CD14-positive monocyte (primary cell): Measurements from ENCODE around the gene FOXI3. TPM values are rescaled to one million over a fixed set of nuclear protein-coding genes. Genes with fewer than 3 reads are reported as not detected.
A peak's percentile ranks its signal among the peaks of the same experiment; 100 is the strongest.

ENCODE experiments used
- DNase-seq, 3 donors: peaks; one replicate each; pipeline ENCODE4 v3.0.0-alpha.2; 2011 to 2022
- H2AFZ ChIP-seq: 2 replicates; pipeline ENCODE4 v1.6.0; 2012; ENCODE audit warnings: mild to moderate bottlenecking, low read depth, low read length, inconsistent platforms; ENCODE audit not compliant: insufficient read depth, poor library complexity, severe bottlenecking
- H3K27ac ChIP-seq, 2 donors: 1 replicate in 1 of 2; 2 replicates in 1 of 2; pipeline ENCODE4 v1.5.1; 2012 to 2013; ENCODE audit warnings: low read length in 2 of 2, control low read depth in 1 of 2, inconsistent platforms in 1 of 2, low read depth in 1 of 2, mild to moderate bottlenecking in 1 of 2
- H3K27me3 ChIP-seq, 2 donors: one replicate each; pipeline versions ENCODE4 v1.6.0 to v1.6.1; 2011 to 2013; ENCODE audit warnings: low read length in 2 of 2; ENCODE audit not compliant: control insufficient read depth in 2 of 2, insufficient read depth in 2 of 2
- H3K36me3 ChIP-seq, 2 donors: replicated peaks in 1 of 2; 1 replicate in 1 of 2; 2 replicates in 1 of 2; pipeline versions ENCODE4 v1.5.1 to v1.6.1; 2012 to 2013; ENCODE audit warnings: low read length in 2 of 2, control low read depth in 1 of 2, inconsistent platforms in 1 of 2, mild to moderate bottlenecking in 1 of 2; ENCODE audit not compliant: insufficient read depth in 2 of 2, control insufficient read depth in 1 of 2
- H3K4me1 ChIP-seq, 2 donors: 1 replicate in 1 of 2; 2 replicates in 1 of 2; pipeline versions ENCODE4 v1.5.1 to v1.6.1; 2012 to 2013; ENCODE audit warnings: low read length in 2 of 2, control low read depth in 1 of 2, inconsistent platforms in 1 of 2, mild to moderate bottlenecking in 1 of 2, moderate library complexity in 1 of 2; ENCODE audit not compliant: insufficient read depth in 2 of 2, control insufficient read depth in 1 of 2
- H3K4me2 ChIP-seq: replicated peaks from 2 replicates; pipeline ENCODE3; 2012; ENCODE audit warnings: low read length, moderate library complexity, mild to moderate bottlenecking; ENCODE audit not compliant: poor library complexity, severe bottlenecking; ENCODE audit errors: extremely low read depth
- H3K4me3 ChIP-seq, 3 experiments: fragments of 200-600 bp in 1 of 3; sonication (generic) in 1 of 3; replicated peaks in 1 of 3; 1 replicate in 2 of 3; 2 replicates in 1 of 3; pipeline ENCODE4 v1.5.1; 2011 to 2013; ENCODE audit warnings: low read length in 3 of 3, mild to moderate bottlenecking in 3 of 3, control low read depth in 2 of 3, low read depth in 2 of 3, inconsistent platforms in 1 of 3, moderate library complexity in 1 of 3
- H3K79me2 ChIP-seq: 2 replicates; pipeline ENCODE4 v1.6.0; 2012; ENCODE audit warnings: mild to moderate bottlenecking, control low read depth, inconsistent platforms, low read length, moderate library complexity; ENCODE audit not compliant: insufficient read depth
- H3K9ac ChIP-seq: 2 replicates; pipeline ENCODE4 v1.6.0; 2017; ENCODE audit warnings: low read length, mild to moderate bottlenecking; ENCODE audit not compliant: insufficient read depth, poor library complexity, severe bottlenecking
- H3K9me3 ChIP-seq, 2 donors: replicated peaks in 1 of 2; 1 replicate in 1 of 2; 2 replicates in 1 of 2; pipeline versions ENCODE4 v1.5.1 to v1.6.1; 2012 to 2013; ENCODE audit warnings: low read length in 2 of 2, control low read depth in 1 of 2; ENCODE audit not compliant: control insufficient read depth in 1 of 2, insufficient read depth in 1 of 2
- H4K20me1 ChIP-seq: 2 replicates; pipeline ENCODE4 v1.6.0; 2012; ENCODE audit warnings: mild to moderate bottlenecking, low read length, control low read depth, moderate library complexity; ENCODE audit not compliant: insufficient read depth
- H3K27ac Mint-ChIP-seq, 7 donors: one replicate each; pipeline ENCODE4 v1.8.0; 2020; ENCODE audit warnings: mild to moderate bottlenecking in 7 of 7, mixed read lengths in 7 of 7, moderate library complexity in 6 of 7, inconsistent platforms in 2 of 7
- H3K27me3 Mint-ChIP-seq, 3 donors: one replicate each; pipeline ENCODE4 v1.8.0; 2021 to 2022; ENCODE audit warnings: low read depth in 3 of 3, mild to moderate bottlenecking in 3 of 3, mixed read lengths in 3 of 3, moderate library complexity in 3 of 3, inconsistent platforms in 1 of 3
- H3K36me3 Mint-ChIP-seq, 2 donors: one replicate each; pipeline ENCODE4 v1.8.0; 2020; ENCODE audit warnings: mixed read lengths in 2 of 2, inconsistent platforms in 1 of 2, mild to moderate bottlenecking in 1 of 2
- H3K4me1 Mint-ChIP-seq: one replicate; pipeline ENCODE4 v1.8.0; 2020; ENCODE audit warnings: mild to moderate bottlenecking, mixed read lengths
- H3K4me3 Mint-ChIP-seq, 2 donors: one replicate each; pipeline ENCODE4 v1.8.0; 2020; ENCODE audit warnings: mild to moderate bottlenecking in 2 of 2, mixed read lengths in 2 of 2, moderate library complexity in 1 of 2
- H3K9me3 Mint-ChIP-seq, 7 donors: one replicate each; pipeline ENCODE4 v1.8.0; 2020 to 2022; ENCODE audit warnings: mixed read lengths in 7 of 7, mild to moderate bottlenecking in 6 of 7, moderate library complexity in 6 of 7, inconsistent platforms in 2 of 7
- WGBS: methylation state at CpG from one replicate; pipeline ENCODE4 v1.1.5; 2013; ENCODE audit warnings: missing lambda C conversion rate; ENCODE audit not compliant: insufficient coverage; 5-methylcytosine and 5-hydroxymethylcytosine counted together
- intact Hi-C, 2 donors: fragments of 100-400 bp; cut with micrococcal nuclease; formaldehyde crosslinking; loops; one replicate each; pipeline versions ENCODE4 v1.15.0 to v1.15.1; 2023
- polyA plus RNA-seq, 3 donors: library from polyadenylated mRNA; depleted of rRNA in 1 of 3; unstranded in 2 of 3; stranded (reverse) in 1 of 3; fragments of 300-500 nt in 2 of 3; fragments of >200 nt in 1 of 3; fragmentation: Illumina TruSeq in 2 of 3; gene quantifications; 1 replicate in 2 of 3; 2 replicates in 1 of 3; pipeline ENCODE4 v1.2.3, GENCODE V29; 2012 to 2021
- TF ChIP-seq, protein P1 (sequence below): fragments of 200-600 bp; IDR thresholded peaks from one replicate; pipeline ENCODE4 v1.8.0; 2022; ENCODE audit warnings: antibody characterized with exemption, mild to moderate bottlenecking

FOXI3 gene
- polyA plus RNA-seq, 3 donors = not detected

DNA sequence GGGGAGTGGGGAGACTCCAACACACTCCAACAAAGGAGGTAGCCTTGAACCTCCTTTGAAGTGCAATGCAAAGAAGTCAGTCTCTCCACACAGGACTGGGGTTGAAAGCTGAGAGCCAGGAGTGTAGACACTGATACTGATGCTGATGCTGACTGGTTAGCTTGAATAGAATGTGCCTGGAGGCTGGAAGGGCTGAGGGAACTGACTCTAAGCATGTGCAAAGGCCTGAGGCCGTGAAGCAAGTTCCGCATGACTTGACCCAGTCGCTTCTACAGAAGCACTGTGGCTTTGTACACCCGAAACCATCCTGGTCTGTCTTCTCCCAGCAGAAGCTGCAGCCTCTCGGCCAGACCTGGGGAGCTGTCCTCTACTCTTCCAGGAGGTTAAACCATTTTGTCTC is 10.4 kb downstream of the FOXI3 start:
- H3K4me3 Mint-ChIP-seq = no peak overlapping the region

DNA sequence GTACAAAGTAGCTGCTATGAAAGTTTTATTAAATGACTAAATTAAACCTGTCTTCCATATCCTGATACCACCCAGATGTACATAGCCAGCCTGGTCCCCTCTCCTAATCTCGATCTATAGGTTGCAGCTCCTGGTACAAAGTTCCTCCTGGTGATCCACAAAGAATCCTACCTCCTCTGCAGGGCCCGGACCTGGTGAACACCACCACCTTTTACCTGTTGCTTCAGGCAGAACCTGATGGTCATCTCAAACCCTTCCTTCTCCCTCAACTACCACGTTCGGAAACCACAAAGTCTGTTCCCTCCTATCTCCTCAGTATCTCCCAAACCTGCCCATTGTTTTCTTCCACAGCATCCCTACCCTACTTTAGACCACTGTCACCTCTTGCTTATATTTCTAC is 15.5 kb downstream of the FOXI3 start:
- Histone ChIP-seq H3K9ac (no peak overlapping the region), H3K4me1 (no peaks in the 10 kb centered on the region), H2AFZ (no peak overlapping the region), H3K4me3 (no peak overlapping the region), H3K27ac (no peak overlapping the region), H3K4me2 (no peak overlapping the region), H4K20me1 (no peaks in the 10 kb centered on the region), H3K27me3 (no peaks in the 10 kb centered on the region), H3K9me3 (no peaks in the 10 kb centered on the region), H3K36me3 (no peaks in the 10 kb centered on the region), H3K79me2 (no peaks in the 10 kb centered on the region)
- TF ChIP-seq, protein P1, sequence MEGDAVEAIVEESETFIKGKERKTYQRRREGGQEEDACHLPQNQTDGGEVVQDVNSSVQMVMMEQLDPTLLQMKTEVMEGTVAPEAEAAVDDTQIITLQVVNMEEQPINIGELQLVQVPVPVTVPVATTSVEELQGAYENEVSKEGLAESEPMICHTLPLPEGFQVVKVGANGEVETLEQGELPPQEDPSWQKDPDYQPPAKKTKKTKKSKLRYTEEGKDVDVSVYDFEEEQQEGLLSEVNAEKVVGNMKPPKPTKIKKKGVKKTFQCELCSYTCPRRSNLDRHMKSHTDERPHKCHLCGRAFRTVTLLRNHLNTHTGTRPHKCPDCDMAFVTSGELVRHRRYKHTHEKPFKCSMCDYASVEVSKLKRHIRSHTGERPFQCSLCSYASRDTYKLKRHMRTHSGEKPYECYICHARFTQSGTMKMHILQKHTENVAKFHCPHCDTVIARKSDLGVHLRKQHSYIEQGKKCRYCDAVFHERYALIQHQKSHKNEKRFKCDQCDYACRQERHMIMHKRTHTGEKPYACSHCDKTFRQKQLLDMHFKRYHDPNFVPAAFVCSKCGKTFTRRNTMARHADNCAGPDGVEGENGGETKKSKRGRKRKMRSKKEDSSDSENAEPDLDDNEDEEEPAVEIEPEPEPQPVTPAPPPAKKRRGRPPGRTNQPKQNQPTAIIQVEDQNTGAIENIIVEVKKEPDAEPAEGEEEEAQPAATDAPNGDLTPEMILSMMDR = no peak
- Mint-ChIP-seq H3K4me1 (no peaks in the 10 kb centered on the region), H3K36me3 (no peaks in the 10 kb centered on the region), H3K27me3 (peaks cover 6 to 19% (median 9%) of the 10 kb centered on the region in 3 donors), H3K9me3 (peaks cover 0 to 27% (median 4%) of the 10 kb centered on the region in 7 donors), H3K4me3 (no peak overlapping the region), H3K27ac (peak overlapping the region in 1 of 7 donors; percentile 24)
- 82% methylated on average over 4 of the region's 4 CpGs for WGBS
- no peak for DNase-seq
- intact Hi-C loops = no loop called here

More for the DNA sequence above, 10.4 kb downstream of the FOXI3 start:
- no peak overlapping the region for H3K4me3 ChIP-seq
- peaks cover 6 to 23% (median 17%) of the 10 kb centered on the region in 3 donors for H3K27me3 Mint-ChIP-seq
- H2AFZ ChIP-seq = no peak overlapping the region
- TF ChIP-seq, protein P1 = no peak
- no peaks in the 10 kb centered on the region for H3K4me1 Mint-ChIP-seq
- H3K36me3 Mint-ChIP-seq = no peaks in the 10 kb centered on the region
- no peaks in the 10 kb centered on the region for H3K36me3 ChIP-seq
- H3K9ac ChIP-seq = no peak overlapping the region
- H3K27ac ChIP-seq = no peak overlapping the region
- no peaks in the 10 kb centered on the region for H3K79me2 ChIP-seq
- peaks cover 0 to 4% of the 10 kb centered on the region in 2 donors for H3K27me3 ChIP-seq
- no peak overlapping the region for H3K27ac Mint-ChIP-seq
- intact Hi-C loops = no loop called here
- no peak overlapping the region for H3K4me2 ChIP-seq
- 92% methylated on average over 4 of the region's 5 CpGs for WGBS
- DNase-seq = no peak
- no peaks in the 10 kb centered on the region for H4K20me1 ChIP-seq
- H3K9me3 ChIP-seq = no peaks in the 10 kb centered on the region
- H3K4me1 ChIP-seq = no peaks in the 10 kb centered on the region
- H3K9me3 Mint-ChIP-seq = peaks cover 0 to 5% (median 0%) of the 10 kb centered on the region in 7 donors
